Measurements from ENCODE around the gene CAPN13.

GRCh38 chr2:30704309-30705020 lies 102.8 kb downstream of the CAPN13 start:
- TF ChIP-seq POLR2A (IDR thresholded peaks at IDR 0.05) (no peak), CTCF (IDR thresholded peaks at IDR 0.05) (no peak), POLR2AphosphoS5 (IDR thresholded peaks at IDR 0.05) (no peak)

All from upper lobe of left lung (tissue), 4 donors.